ENCODE measurements around the gene DUSP22.

Gene DUSP22

DNA sequence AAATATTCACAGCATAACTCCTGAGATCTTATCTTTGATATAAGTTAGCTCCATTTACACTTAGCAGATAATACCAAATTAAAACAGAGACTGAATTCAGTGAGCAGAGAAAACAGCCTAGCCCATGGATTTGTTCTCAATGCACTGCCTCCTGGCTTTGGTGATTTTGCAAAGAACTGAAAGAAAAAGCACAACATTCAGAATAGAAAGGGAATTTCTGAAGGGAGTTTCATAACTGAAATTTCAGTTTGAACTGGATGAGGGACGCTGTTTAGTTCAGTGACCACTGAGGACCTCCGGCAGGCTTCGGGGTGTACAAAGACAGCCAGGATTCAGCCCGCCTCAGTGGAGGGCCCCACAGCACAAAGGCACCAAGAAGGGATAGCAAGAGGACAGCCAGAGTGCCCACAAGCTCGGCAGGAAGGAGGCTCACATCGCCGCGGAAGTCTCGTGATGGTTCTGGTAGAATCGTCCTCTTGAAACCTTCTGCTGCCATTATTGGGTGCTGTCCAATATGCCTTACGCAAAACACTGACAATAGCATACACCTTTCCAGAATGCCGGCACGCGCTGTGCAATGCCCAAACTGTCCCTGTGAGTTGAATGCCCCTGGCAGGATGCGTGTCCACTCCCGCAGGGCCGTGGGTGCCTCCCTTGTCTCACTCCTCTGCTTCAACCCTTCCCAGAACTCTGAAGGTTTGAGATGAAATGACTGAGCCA is 89.6 kb downstream of the DUSP22 start:
- no peak for DNase-seq (ENCODE audit: low read depth)

DNA sequence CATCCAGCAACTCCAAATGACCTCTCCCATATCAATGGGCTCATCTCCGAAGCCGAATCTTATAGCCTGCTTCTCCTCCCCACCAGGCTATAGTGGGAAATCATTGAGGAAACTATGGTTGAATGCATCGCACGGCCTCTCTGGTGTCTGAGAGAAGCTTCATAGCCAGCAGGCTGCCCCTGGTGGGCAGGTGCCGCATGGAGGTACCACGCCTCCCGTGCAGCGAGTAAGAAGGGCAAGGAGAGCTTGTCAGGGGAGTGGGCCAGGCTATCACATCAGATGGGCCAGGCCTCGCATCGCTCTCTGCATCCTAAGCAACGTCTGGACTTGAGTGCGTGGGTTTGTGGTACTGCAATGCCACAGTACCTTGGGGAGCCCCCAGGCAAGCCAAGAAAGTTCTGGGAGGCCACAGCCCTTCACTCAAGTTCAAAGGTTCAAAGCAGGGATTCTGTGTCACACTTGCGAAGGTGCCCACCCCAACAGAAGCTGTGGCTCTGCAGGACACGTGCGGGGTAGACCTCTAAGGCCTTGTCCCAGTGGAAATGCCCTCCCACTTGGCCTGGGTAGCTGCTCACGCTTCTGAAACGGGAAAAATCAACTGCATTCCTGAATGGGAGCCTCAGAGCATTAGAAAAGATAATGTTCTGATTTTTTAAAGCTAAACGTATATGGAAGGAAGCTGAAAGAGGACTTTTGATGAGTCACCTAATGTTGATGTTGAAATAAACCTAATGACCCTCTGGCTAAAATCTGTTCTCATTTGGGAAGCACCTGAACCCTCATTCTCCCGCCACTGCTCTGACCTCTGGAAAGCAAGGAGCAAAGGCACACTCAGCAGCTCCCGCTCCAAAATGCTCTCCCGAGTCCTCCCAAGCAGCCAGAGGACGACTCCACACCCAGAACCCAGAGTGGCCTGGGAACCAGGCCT is 90.9 kb downstream of the DUSP22 start:
- no peak for DNase-seq (ENCODE audit: low read depth)

DNA sequence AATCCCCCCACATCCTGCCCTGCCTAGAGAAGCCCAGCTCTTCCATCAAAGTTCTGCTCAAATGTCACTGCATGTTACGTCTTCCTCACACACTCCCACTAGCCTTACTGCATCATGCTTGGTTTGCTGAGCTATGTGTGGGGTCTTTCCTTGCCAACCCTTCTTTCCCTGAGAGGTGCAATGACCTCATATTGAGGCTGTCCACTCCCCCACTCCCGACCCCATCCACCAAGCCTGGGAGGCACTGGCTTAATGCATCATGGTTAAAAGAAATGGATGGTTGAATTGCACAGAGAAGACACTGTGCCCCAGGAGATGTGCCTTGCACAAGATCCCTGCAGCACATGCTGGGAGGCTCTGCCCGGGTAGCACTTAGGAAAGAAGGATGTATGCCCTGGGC is 91.6 kb downstream of the DUSP22 start:
- DNase-seq (ENCODE audit: low read depth) = no peak

GRCh38 chr6:384898-385297 is 92.6 kb downstream of the DUSP22 start:
- no peak for DNase-seq (ENCODE audit: low read depth)

DNA sequence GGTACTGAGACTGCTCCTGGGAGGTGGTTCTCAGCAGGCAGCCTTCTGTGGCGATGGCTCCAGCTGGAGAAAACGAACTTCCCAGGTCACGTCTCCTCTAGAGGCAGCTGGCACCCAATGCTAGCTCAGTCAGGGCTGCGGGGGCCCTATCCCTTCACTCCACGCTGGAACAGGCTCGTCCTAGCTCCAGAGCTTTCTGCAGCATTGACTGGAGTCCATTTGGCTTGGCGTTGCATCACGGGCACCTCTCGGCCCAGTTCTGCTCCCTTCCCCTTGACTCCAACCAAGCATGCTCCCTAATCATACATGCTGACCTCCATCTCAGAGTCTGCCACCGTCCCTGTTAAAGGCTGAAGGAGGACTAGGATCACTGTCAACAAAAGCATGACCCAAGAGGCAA is 93.3 kb downstream of the DUSP22 start:
- no peak for DNase-seq (ENCODE audit: low read depth)

DNA sequence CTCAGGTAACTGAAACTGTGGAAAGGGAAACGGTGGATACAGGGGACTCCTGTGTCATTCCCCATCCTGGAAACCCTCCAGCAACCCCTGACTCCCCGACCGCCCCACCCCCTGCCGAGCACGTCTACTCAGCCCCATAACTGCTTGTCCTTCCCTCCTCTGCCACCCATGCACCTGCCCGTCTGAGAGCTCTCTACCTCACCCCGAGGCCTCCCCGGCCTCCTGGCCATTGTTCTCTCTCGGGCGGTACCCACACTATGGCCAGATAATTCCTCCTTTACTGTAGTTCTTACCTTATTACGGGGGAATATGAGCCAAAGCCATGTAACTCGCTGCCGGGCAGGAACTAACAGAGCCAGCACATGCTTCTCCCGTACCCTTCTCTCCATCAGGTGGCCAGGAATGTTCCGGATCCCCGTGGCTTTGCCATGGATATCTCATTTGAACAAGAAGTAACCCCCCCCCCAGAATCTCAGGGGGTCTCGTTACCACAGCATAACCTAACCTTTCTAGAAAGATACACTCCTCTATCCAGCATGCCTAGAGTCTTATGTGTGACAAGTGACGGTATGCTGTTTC is 94.5 kb downstream of the DUSP22 start:
- no peak for DNase-seq (ENCODE audit: low read depth)

DNA sequence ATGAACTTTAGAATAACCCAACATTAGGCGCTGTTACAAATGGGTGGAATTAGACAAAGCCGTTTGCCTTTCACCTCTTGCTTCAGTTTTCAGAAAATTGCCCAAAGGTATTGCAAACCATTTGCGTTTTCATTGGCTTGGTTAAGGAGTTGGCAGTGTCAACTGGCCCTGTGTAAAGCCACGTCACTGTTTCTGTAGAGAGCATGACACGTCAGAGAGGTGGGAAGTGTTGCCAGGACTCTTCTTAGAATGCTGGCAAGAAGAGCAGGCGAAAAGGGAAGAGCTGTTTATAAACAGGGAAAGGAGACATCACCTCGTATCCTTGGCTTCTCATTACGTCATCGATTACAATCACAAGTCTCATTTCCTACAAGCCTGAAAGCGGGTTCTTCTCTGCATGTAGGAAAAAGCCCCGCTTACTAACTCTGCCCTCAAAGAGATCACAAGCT is 95.0 kb downstream of the DUSP22 start:
- DNase-seq (ENCODE audit: low read depth) = no peak

DNA sequence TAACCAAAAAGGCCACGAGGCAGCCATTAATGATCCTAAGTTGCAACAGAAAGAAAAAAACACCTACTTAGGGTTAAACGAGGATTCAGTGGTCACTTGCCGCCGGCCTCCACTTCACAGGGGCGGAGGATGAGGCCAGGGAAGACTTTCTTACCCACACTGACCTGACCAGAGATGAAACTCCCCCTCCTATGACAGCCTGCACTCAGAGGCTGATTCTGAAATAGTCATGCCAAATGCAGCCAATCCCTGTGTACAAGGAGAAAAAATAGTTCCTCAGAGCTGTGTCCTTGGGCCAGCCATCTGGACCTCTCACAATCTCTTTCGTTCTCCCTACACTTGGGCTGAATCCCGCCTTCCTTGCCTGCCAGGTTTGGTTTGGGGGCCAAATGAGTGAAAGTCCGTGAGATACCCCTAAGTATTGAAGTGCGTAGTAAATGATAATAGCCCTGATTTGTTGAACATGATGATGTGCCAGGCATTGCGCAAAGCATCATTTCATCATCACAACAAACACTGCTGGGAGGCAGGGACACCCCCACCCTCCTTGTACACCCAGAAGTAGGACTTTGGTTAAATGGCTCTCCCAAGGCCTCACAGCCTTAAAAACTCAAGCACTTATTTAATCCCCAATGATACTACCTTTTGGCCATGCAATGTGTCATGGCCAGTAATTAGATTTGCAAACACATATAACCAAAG is 96.1 kb downstream of the DUSP22 start:
- no peak for DNase-seq (ENCODE audit: low read depth)

DNA sequence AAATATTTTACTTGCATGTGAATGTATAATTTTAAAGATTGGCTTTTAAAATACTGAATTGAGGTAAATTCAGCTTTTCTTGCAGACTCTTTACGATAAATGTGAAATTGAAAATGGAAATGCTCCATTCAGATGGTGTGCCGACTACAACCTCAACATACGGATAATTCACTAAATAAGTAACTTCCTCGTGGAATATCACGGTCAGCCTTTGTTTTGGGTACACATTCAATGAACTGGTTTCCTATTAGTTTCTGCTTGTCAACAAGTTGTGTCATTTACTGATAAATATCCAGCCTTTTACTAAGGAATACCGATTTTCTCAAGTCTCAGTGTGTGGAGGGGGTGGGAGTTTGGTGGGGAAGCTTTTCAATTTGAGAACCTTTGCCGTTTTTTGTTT is 96.9 kb downstream of the DUSP22 start:
- DNase-seq (ENCODE audit: low read depth) = no peak

DNA sequence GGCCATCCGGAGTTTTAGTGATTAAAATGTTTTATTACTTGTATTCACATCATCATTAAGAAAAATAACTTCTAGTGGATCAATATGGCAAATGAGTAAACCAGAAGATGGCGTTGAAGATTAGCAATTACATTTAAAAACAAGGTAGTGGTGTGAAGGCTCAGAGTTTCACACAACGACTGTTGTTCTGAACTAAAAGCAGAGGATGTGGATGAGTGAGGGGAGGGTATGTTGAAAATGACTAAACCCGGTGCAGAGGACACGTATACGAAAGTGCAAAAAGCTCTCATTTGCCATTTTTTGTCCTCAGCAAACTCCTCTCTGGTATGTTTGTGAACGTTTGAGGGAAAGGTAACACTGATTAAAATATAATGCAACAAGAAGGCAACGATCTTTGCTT is 97.3 kb downstream of the DUSP22 start:
- no peak for DNase-seq (ENCODE audit: low read depth)

DNA sequence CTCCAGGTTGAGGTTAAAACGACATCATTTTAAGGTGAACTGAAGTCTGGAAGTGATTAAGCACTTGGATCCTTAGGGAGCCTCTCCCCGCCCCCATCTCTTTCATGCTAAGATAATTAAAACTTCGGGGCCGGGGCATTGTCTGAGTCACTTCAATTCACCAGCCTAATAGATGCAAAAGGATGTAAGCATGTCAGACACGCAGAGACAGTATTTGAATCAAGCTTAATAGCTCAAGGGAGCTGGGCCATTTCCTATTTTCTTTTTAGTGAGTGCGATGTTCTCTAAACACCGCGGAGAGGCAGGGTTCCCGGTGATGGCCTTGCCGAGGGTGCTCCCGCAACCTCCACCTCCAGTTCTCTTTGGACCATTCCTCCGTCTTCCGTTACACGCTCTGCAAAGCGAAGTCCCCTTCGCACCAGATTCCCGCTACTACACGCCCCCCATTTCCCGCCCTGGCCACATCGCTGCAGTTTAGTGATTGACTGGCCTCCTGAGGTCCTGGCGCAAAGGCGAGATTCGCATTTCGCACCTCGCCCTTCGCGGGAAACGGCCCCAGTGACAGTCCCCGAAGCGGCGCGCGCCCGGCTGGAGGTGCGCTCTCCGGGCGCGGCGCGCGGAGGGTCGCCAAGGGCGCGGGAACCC is 98.7 kb downstream of the DUSP22 start:
- DNase-seq (ENCODE audit: low read depth) = no peak

DNA sequence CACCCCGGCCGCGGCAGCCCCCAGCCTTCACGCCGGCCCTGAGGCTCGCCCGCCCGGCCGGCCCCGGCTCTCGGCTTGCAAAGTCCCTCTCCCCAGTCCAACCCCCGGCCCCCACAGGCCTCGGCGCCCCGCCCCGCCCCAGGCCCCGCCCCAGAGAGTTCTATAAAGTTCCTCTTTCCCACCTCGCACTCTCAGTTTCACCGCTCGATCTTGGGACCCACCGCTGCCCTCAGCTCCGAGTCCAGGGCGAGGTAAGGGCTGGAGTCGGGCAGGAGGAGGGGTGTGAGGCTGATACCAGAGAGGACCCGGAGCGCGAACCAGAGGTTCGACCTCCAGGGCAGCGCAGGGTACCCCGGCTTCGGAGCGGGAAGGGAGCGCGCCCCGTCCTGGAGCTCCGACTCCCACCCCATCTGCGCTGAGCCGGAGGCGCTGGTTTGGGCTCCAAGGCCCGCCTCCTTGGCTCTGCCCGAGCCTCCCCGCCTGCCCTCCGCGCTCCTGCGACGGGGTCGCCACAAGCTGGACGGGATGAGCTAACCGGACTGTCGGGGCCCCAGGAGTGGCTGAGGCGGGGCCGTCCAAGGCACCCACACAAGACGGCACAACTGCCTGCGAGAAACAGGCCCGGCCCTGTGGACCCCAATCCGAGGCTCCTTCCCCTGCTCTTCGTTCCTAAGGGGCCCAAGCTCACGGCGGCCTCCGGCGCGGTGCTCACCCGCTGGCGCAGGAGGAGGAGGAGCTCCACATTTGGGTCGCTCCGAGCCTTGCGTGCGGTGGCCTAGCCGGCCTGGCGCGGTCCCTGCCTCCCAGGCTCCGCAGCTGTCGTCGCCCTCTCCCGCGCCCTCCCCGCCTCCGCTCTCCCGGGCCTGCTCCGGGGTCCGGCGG is 99.5 kb downstream of the DUSP22 start, which contains the start of gene IRF4:
Gene IRF4, plus strand, starts transcription at position 194 of the 882 bp plus-strand sequence. CDS start 1,401 bp downstream, outside the sequence.
- DNase-seq (ENCODE audit: low read depth) = peak; percentile 24

GRCh38 chr6:392441-393390 is 100.4 kb downstream of the DUSP22 start:
- no peak for DNase-seq (ENCODE audit: low read depth)

GRCh38 chr6:393391-394221 is 101.3 kb downstream of the DUSP22 start:
- DNase-seq (ENCODE audit: low read depth) = no peak

GRCh38 chr6:394641-395289 is 102.5 kb downstream of the DUSP22 start:
- no peak for DNase-seq (ENCODE audit: low read depth)

DNA sequence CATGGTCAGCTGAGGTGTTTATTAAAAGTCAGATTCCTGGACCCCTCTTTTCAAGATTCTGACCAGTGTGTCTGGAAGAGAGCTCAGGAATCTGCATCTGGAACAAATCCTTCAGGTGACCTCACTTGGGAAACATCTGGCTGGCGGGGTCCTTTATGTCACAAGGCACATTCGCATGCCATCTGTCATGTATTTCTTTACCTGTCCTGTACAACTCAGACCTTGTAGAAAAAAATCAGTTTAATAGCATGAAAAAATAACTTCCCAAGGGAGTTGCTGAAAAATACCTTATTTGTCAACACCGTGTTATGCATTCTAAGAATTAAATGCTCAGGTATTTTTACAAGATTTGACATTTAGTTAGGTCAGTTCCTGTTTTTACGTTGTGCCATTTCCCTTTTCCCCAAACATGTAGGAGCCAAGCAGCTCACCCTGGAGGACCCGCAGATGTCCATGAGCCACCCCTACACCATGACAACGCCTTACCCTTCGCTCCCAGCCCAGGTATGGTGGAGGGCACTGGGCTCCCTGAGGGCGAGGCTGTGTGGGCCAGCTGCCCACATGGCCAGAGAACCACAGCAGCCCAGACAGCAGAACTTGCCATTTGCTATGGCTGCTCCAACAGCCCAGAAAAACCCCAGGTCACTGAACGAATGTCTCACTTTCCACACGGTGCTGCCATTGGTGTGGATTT is 103.3 kb downstream of the DUSP22 start:
- no peak for DNase-seq (ENCODE audit: low read depth)

- no peak for DNase-seq (ENCODE audit: low read depth)
These were observed 103.8 kb downstream of the DUSP22 start for GRCh38 chr6:396126-396520.
